PFSK-1 (cell line): ENCODE measurements around the gene TNS3.

Experiments
- POLR2AphosphoS5 ChIP-seq: IDR thresholded peaks from 2 replicates; pipeline ENCODE4 v1.6.1; 2012; ENCODE audit warnings: low read depth, mild to moderate bottlenecking, control low read depth, low read length, moderate library complexity
- SIN3A ChIP-seq: IDR thresholded peaks from 2 replicates; pipeline ENCODE4 v1.6.1; 2012; ENCODE audit warnings: mild to moderate bottlenecking, low read length, moderate library complexity, borderline replicate concordance; ENCODE audit not compliant: insufficient read depth
- TAF1 ChIP-seq: IDR thresholded peaks from 2 replicates; pipeline ENCODE4 v1.6.1; 2012; ENCODE audit warnings: low read length, control low read depth, borderline replicate concordance; ENCODE audit not compliant: insufficient read depth
- TF ChIP-seq, protein P1 (sequence below), 2 experiments: IDR thresholded peaks; 2 replicates each; pipeline versions ENCODE4 v1.6.1 to v1.8.0; 2011 to 2012; ENCODE audit warnings: low read depth in 2 of 2, low read length in 2 of 2, control low read depth in 1 of 2, inconsistent platforms in 1 of 2, mild to moderate bottlenecking in 1 of 2, moderate library complexity in 1 of 2; ENCODE audit not compliant: insufficient read depth in 1 of 2

DNA sequence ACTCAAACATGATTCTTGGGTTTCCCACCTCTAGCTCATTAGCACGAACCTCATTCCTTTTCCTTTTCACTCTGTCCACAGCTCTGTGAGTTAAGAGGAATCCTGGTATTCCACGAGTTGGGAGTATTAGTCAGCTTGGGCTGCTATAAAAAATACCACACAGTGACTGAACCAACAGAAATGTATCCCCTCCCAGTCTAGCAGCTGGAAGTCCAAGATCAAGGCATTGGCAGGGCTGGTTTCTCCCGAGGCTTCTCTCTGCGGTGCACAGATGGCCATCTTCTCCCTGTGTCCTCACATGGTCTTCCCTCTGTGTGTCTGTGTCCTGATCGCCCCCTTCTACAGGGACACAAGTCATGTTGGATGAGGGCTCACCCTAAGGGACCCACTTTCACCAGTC is 261.6 kb downstream of the TNS3 start:
- TF ChIP-seq, protein P1, sequence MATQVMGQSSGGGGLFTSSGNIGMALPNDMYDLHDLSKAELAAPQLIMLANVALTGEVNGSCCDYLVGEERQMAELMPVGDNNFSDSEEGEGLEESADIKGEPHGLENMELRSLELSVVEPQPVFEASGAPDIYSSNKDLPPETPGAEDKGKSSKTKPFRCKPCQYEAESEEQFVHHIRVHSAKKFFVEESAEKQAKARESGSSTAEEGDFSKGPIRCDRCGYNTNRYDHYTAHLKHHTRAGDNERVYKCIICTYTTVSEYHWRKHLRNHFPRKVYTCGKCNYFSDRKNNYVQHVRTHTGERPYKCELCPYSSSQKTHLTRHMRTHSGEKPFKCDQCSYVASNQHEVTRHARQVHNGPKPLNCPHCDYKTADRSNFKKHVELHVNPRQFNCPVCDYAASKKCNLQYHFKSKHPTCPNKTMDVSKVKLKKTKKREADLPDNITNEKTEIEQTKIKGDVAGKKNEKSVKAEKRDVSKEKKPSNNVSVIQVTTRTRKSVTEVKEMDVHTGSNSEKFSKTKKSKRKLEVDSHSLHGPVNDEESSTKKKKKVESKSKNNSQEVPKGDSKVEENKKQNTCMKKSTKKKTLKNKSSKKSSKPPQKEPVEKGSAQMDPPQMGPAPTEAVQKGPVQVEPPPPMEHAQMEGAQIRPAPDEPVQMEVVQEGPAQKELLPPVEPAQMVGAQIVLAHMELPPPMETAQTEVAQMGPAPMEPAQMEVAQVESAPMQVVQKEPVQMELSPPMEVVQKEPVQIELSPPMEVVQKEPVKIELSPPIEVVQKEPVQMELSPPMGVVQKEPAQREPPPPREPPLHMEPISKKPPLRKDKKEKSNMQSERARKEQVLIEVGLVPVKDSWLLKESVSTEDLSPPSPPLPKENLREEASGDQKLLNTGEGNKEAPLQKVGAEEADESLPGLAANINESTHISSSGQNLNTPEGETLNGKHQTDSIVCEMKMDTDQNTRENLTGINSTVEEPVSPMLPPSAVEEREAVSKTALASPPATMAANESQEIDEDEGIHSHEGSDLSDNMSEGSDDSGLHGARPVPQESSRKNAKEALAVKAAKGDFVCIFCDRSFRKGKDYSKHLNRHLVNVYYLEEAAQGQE (IDR thresholded peaks at IDR 0.05; ENCODE audit: insufficient read depth in 1 of 2, low read depth in 2 of 2, low read length in 2 of 2): no peak
- TF ChIP-seq POLR2AphosphoS5 (no peak), TAF1 (no peak), SIN3A (no peak)
